Activated effector memory CD4-positive, alpha-beta T cell treated with anti-CD3 and anti-CD28 coated beads, Interleukin-2, amount 50 U/mL, for 16 hours (primary cell): ENCODE results near the gene ARL6IP4.

Experiments
- DNase-seq: peaks from one replicate; pipeline ENCODE4 v3.0.0-alpha.2; 2020

The ARL6IP4 gene

GRCh38 chr12:122979001-122979907, 1.2 kb upstream of the ARL6IP4 start:
- no peak for DNase-seq

- DNase-seq, result no peak
Measured at GRCh38 chr12:122979908-122980182, 636 bp upstream of the ARL6IP4 start.

- no peak for DNase-seq
Measured at GRCh38 chr12:122981036-122981471, 573 bp downstream of the ARL6IP4 start.

GRCh38 chr12:122981587-122982476, 1.4 kb downstream of the ARL6IP4 start:
- no peak for DNase-seq

- no peak for DNase-seq
Measured at GRCh38 chr12:122982477-122982815, 2.0 kb downstream of the ARL6IP4 start.

GRCh38 chr12:122982963-122983788, 2.7 kb downstream of the ARL6IP4 start:
- no peak for DNase-seq

GRCh38 chr12:122983789-122984515, 3.5 kb downstream of the ARL6IP4 start:
- DNase-seq, result no peak

- no peak for DNase-seq
Measured at GRCh38 chr12:122984612-122985337, 4.3 kb downstream of the ARL6IP4 start.

- no peak for DNase-seq
Measured at GRCh38 chr12:122985338-122986257, 5.1 kb downstream of the ARL6IP4 start.

- no peak for DNase-seq
Measured at GRCh38 chr12:122986258-122986871, 5.9 kb downstream of the ARL6IP4 start.

- no peak for DNase-seq
Measured at GRCh38 chr12:122987086-122987951, 6.8 kb downstream of the ARL6IP4 start.

- DNase-seq, result no peak
Measured at GRCh38 chr12:122988036-122988435, 7.6 kb downstream of the ARL6IP4 start.

GRCh38 chr12:122988612-122989212, 8.2 kb downstream of the ARL6IP4 start:
- DNase-seq, result no peak

GRCh38 chr12:122989225-122989839, 8.9 kb downstream of the ARL6IP4 start:
- no peak for DNase-seq

GRCh38 chr12:122989874-122990419, 9.5 kb downstream of the ARL6IP4 start:
- no peak for DNase-seq

- no peak for DNase-seq
Measured at GRCh38 chr12:122990561-122990960, 10.1 kb downstream of the ARL6IP4 start.

- no peak for DNase-seq
Measured at GRCh38 chr12:122990961-122991622, 10.6 kb downstream of the ARL6IP4 start.
